GM21723 (cell line): ENCODE measurements around the gene ZNF292.
"Not testable (repeated sequence)": the region's sequence is repeated elsewhere in the genome, so short reads cannot be mapped to it uniquely, and the experiment has no call there.

ENCODE experiments used
- ATAC-seq: cut with Tn5 transposase; IDR thresholded peaks from one replicate; pipeline ENCODE4 v1.9.1; 2021; ENCODE audit warnings: mild to moderate bottlenecking, moderate library complexity; ENCODE audit not compliant: unreplicated experiment

Gene ZNF292

DNA sequence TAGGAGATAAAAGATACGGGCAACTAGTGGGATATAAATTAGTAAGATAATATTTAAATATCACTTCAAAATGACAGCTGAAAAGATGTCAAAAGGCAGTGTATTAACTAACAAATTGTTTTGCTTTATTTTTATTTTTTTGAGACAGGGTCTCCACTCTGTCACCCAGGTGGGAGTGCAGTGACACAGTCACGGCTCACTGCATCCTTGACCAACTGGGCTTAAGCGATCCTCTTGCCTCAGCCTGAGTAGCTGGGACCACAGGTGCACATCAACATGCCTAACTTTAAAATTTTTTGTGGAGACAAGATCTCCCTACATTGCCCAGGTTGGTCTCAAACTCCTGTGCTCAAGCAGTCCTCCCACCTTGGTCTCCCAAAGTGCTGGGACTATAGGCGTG is 5.9 kb downstream of the ZNF292 start:
- no peak for ATAC-seq

DNA sequence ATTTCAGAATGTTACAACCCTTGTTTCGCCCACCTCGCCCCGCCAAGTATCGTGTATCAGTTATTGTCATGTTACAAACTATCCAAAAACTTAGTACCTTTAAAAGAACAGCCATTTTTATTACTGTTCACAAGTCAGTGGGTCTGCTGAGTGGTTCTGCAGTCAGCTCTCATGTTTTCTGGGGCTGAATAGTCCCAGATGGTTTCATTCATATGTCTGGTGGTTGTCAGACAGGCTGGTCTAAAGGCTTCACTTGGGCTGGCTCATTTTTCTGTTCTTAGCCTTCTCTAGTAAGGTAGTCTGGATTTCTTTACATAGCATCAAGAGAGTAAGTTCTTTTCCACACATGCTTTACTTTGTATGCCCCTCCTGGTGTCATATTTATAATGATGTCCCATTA is 8.6 kb downstream of the ZNF292 start:
- ATAC-seq, result no peak

DNA sequence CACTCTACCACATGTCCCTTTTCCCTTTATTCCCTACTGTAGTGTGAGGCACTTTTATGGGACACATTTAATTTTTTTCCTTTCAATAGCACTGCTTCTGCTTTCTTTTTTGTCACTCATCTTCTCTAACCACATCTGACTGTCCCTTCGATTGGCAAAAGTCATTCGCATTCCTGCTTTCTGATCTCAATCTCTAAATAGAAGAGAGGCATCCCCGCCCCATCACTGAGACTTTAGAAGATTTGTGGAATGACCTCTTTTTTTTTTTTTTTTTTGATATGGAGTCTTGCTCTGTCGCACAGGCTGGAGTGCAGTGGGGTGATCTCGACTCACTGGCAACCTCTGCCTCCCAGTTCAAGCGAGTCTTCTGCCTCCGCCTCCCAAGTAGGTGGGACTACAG is 9.1 kb downstream of the ZNF292 start:
- no peak for ATAC-seq

DNA sequence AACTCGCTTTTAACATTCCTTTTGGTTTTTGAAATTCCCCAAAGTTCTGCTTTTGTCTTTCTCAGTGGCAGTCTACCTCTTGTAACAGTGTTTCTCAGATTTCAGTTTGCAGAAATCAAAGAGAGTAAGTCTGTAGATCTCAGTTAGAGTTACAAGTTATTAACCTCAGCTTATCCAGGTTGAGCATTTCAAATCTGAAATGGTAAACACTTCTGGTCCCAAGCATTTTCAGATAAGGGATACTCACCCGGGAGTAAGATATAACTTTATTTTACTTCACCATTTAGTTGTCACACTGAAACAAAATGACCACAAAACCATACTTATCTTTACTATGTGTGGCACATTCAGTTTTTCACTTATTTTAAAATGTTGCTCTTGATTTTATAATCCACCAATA is 9.8 kb downstream of the ZNF292 start:
- ATAC-seq, result no peak

DNA sequence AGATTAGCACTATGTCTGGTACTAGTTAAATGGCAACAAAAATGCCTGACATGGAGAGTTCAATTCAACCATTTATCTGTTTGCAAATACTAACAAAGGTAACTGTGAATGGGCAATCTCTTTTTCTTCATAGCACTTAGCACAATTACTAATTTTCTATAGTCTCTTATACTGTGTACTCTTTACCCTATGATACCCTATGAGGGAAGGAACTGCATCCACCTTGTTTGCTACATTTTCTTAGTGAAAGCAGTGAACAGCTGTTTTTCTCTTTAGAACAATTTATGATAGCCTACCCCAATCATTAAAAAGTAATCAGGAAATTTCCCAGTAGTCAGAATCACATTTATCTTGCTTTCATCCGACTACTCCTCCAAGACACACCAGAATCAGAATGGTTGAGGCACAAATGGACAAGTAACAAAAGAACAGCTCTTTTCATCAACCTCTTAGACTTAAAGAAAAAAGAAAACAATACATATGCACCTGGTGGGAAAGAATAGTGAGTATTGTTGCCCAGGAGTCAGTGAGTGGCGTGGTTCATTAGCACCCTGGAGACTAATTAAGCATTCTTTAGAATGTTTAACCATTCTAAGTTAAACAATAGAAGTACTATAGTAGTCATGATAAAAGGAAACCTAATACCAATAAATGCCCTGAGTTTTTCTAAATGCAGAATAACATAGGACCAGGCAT is 16.7 kb downstream of the ZNF292 start:
- ATAC-seq, result no peak

DNA sequence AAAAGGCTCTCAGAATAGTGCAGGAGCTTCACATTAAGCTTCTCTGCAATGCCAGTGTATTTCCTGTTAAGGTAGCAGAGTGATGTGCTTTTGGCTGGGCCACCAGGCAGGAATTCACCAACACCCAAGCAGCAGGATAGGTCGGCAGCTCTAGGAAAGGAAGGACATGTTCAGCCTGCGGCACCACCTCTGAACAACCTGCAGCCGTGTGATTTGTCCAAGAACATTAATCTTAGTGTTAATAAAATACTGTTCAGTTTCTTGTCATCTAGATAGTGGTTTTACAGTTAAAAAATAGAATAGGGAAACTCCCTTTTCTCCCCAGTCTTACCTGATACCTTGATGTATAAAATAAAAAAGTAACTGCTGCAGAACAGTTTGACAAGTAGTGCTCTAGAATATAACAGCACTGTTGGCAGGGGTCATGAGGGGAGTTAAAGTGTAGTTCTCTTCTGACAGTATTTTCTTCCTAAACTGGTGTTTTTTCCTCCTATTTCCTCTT is 18.8 kb downstream of the ZNF292 start:
- peak; percentile 42 for ATAC-seq

DNA sequence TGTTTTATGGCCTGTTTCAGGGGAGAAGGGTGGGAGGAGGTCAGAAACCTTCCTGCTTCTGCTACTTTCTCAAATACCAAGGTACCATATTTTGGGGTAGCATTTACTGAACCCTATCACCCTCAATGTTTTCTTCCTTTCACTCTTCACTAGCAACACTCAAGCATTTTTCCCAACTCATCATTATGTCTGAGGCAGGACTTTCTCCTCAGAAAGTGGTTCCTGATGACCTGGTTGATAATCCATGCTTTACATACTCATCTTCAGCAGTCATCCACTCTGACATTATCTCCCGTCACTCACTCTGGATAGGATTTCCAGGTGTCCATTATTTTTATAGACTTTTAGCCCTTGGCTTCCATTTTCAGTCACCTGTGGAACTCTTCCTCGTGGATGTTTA is 21.1 kb downstream of the ZNF292 start:
- no peak for ATAC-seq

DNA sequence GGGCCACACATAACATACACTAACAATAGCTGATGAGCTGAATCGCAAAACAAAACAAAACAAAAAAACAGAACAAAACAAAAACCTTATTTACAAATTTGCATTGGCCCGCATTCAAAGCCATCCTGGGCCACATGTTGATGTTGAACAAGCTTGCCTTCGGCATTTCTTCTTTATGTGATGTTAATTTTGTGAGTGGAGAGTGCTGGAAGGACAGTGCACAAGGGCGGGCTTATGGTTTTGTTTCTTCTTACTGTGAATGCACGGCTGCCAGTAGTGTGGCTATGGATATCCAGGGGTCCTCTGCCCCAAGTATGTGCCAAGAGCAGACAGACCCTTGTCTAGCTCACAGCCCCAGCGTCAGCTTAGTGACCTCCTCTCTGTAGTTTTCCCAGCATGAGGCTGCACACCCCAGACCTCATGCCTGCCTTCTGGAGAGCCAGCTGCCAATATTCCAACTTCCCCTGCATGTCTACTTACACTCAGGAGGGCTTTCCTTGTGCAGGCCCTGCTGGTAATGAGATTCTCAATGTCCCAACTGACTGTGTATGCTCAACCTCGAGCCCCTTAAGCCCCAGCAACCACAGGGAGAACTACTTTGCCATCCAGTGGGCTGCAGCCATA is 24.9 kb downstream of the ZNF292 start:
- no peak for ATAC-seq

DNA sequence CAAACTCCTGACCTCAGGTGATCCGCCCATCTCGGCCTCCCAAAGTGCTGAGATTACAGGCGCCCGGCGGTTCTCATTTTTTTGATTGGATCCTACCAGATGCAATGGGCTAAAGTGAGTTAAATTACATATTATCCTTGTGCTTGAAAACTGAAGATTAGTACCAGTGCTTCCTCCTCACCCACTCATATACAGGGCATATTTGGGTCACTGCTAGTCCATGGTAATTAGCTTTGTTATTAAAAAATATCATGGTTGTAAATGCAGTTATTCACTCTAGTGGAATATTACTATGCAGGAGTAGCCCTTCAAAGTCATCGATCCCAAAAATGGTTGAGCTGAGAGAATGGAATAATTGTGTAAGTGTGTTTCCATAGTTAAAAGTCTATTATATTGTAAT is 26.5 kb downstream of the ZNF292 start:
- no peak for ATAC-seq

DNA sequence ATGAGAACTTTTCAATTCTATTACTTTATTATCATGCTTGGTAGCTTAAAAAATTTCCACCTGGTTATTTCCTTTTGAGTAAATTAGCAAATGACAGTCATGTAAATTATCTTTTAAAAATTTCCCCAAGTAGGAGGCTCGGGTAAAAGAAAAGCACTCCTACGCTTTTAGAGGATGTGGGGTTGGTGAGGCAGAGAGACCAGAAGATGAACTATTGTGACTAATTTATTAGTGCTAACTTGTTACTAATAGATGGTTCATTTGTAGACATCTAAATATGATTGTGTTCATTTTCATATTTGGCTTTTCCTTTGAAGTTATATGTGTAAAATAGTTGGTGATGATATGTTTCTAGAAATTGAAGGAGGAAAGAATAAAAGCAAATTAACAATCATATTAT is 27.0 kb downstream of the ZNF292 start:
- ATAC-seq, result peak; percentile 78

DNA sequence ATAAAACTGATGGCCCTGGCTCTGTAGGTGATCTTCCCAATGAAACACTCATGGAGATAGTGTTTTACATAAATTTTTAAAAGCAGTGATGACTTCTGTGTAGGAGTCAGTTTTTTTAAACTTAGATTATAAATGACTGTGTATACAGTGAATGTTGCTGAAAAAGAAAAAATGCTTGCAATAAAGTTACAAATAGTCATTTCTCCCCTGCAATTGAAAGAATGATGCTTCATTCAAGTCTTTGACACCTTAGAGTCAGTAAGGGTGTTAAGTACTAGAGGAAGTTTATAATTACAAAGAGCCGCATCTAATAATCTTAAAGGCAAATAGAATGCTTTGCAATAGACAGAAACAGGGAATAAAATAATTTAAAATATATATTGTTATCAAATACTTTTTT is 27.6 kb downstream of the ZNF292 start:
- ATAC-seq, result no peak

DNA sequence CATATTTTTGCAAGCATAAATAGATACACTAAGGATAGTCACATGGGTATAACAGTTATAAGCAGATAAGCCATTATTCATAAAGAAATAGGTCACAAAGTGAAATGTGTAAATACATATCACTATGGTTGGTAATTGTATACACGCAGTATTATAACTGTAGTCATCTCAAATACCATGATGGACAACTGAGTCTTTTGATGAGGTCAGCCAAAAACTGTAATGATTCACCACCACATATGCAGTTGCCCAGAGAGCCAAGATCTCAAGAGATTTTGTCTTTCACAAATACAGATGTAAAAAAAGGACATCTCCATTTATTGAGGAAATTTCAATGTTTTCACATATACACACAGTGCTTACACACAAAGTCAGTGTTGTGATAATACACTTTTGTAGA is 28.3 kb downstream of the ZNF292 start:
- ATAC-seq, result no peak

DNA sequence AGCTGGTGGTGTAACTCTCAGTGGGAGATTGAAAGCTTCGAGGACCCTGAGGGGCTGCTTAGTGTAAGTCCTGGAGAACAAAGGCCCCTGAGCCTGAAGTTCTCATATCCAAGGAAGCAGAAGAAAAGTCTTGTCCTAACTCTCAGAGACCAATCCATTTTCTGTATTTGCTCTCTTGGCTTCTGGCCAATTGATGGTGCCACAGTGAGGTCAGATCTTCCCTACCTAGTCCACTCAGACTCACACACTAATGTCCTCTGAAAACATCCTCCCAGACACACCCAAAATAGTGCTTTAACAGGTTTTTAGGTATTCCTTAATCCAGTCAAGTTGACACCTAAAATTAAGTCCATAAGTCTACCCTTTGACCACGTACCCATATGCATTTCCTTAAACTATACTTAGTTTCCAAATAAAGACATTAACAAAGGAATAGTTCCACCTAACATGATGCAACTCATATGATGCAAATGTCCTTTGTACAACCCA is 29.4 kb downstream of the ZNF292 start:
- ATAC-seq, result no peak

DNA sequence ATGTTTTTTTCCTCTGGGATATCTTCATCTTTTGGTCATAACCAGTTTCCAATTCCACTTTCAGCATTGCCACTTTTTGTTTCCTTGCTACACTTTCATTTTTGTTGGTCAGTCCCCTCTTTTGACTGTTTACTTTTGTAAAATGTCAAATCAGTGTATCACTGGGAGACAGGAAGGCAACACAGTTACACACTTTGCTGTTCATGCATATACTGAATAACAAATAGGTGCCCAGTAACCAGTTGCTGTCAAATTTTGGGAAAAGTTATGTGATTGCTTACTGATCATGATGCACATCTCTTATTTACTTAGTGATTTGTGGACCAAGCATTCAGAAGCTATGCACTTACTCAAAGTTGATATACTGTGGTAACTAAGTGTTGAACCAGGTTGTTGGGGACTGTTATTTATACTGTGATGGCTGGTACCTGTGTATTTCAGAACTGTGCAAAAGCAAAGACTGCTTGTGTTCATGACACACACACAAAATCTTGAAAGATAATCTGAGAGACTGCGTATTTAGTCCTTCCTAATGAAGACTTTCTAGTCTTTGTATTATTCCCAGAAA is 41.0 kb downstream of the ZNF292 start:
- ATAC-seq, result no peak

DNA sequence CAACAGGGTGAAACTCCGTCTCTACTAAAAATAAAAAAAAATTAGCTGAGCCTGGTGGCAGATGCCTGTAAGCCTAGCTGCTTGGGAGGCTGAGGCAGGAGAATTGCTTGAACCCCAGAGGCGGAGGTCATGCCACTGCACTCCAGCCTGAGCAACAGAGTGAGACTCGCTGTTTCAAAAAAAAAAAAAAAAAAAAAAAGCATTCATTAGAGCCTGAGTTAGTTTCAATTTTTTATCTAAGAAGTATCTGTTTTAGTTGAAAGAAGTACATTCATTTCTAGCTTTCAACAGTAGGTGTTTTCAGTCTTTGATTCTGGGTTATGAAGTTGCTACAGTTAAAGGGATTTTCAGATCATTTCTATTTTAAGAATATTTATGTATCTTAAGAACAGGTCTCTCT is 42.2 kb downstream of the ZNF292 start:
- ATAC-seq, result peak; percentile 75

DNA sequence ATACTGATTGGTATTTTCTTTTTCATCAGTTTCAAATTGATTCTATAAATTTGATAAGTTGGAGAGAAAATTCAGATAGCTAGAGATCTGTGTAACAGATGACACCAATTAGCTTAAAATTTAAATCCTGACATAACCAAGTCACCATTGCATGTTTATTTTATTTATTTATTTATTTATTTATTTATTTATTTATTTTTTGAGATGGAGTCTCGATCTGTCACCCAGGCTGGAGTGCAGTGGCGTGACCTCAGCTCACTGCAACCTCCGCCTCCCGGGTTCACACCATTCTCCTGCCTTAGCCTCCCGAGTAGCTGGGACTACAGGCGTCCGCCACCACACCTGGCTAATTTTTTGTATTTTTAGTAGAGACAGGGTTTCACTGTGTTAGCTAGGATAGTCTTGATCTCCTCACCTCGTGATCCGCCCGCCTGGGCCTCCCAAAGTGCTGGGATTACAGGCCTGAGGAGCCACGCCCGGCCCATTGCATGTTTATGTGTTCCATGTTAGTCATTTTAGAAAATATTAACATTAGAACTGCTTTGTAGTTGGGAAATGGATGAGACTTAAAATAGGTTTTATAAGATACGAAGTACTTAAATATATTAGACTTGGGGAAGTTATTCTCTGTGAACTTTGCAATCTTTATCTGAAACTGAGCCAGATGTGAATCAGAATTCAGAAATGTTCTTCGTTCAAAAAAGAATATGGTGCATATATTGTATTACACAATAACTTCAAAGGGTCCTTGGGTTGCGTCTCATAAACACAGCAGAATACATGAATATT is 42.9 kb downstream of the ZNF292 start:
- not testable (repeated sequence) for ATAC-seq

DNA sequence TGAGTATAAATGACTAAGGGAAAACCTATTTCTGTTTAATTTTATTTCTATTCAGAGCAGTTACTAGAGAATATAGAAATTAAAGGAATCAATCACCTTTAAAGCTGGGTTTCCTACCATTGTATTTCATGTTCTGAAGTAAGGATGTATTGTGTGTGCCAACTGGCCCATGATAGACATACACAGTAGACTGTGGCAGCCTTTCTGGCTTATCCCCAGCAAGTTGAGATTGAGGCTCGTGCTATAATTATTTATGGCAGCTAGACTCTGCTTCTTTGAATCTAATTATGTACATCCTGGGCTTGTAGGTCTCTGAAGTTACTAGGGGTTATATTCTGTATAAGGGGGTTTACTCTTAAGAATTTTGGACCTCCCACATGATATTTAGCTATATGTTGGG is 44.4 kb downstream of the ZNF292 start:
- no peak for ATAC-seq

DNA sequence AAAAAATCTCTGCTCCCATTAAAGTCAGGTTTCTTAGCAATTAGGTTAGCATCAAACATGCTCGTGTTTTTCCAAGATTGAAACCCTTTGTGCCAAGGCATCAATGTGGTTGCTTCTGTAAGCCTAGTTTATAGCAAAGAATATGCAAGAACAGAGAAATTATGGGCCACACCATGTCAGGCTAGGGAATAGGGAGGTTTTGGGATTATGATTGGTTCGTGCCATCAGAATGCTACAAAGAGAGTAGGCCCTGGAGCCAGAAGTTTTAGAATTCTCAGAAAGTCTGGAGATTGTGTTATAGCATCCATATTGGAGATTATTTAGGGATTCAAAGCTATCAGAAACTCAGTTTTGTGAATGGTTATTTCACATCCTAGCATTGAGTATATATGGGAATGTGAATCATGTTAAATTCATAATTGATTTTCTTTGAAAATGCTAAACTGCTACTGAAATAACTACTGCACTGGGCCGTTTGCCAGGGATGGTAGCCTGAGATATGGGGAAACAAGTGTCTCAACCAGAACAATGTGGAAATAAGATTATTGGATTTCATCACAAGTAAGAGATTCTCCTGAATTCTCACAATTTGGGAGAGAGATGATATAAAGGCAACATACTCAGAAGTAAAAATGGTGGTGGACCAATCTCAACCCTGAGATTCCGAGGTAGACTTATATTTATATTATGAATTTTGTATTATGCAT is 45.3 kb downstream of the ZNF292 start:
- ATAC-seq, result no peak

DNA sequence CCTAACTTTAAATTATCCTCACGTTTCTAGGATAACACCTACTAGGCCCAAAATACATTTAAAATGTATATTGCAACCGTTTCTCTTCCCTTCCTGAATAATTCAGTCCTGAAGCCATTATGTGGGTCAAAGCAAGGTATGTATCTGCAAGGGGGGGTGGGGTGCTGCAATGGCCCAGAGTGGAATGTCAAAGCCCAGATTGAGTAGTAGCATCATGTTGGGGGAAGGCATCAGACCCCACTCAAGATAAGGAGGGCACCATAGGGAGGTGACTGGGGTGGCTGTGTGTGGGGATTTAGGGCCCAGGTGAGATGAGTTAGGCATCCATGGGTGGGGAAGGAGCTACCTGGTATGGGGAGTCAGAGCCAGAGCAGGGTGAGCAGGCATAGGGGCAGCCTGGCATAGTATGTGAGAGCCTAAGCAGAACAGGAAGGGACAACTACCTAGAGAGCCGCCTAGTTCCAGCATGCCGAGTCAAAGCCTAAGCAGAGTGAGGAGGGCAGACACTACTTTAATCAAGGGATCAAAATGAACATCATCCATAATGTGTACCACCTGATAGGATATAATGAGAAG is 48.2 kb downstream of the ZNF292 start:
- ATAC-seq, result no peak

DNA sequence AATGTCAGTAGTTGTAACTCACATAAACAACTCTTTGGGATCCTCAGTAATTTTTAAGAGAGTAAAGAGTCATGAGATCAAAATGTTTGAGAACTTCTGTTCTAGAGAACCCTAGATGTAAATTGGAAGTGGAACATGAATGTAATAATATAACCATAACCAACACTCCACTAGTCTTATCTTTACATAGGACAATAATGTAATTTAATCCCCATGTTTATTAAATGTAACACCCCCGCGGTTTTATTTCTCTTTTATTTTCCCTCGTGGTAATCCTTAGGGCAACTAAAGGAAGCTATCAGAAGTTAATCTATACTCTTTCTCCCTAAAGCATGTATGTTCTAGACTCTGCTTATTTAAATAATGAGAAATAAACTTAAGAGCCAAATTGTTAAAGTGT is 54.4 kb downstream of the ZNF292 start:
- ATAC-seq, result no peak
